ENCODE measurements around the gene GARIN5A.
A peak's percentile ranks its signal among the peaks of the same experiment; 100 is the strongest.

Gene GARIN5A

GRCh38 chr19:50476224-50476906, at the start of gene GARIN5A, which contains the start of gene EMC10:
TSS of gene GARIN5A (minus strand) at chr19:50476848. CDS start at chr19:50476388, 460 bp downstream.
TSS of gene EMC10 (plus strand) at chr19:50476507. CDS start at chr19:50476545, 38 bp downstream.
- DNase-seq (ENCODE audit: low spot score in 2 of 2): peak; percentile 87 to 96
- no peaks in the 10 kb centered on the region for H3K9me3 Mint-ChIP-seq

GRCh38 chr19:50522881-50523280, 46.2 kb upstream of the GARIN5A start:
- H3K4me3 Mint-ChIP-seq: no peak overlapping the region
- no peaks in the 10 kb centered on the region for H3K36me3 Mint-ChIP-seq
- H3K4me1 Mint-ChIP-seq: no peaks in the 10 kb centered on the region
- ATAC-seq (no peak), DNase-seq (ENCODE audit: low spot score in 2 of 2) (no peak)
- no peak overlapping the region for H3K27ac Mint-ChIP-seq
- no peaks in the 10 kb centered on the region for H3K9me3 Mint-ChIP-seq

More at GRCh38 chr19:50476224-50476906, at the start of gene GARIN5A, which contains the start of gene EMC10:
- H3K36me3 Mint-ChIP-seq: peaks cover 58% of the 10 kb centered on the region
- H3K27ac Mint-ChIP-seq: peak within 1 kb of the TSS; percentile 97
- peak within 1 kb of the TSS; percentile 98 for H3K4me3 Mint-ChIP-seq
- peak; percentile 95 for ATAC-seq
- peaks cover 51% of the 10 kb centered on the region for H3K4me1 Mint-ChIP-seq

DNA sequence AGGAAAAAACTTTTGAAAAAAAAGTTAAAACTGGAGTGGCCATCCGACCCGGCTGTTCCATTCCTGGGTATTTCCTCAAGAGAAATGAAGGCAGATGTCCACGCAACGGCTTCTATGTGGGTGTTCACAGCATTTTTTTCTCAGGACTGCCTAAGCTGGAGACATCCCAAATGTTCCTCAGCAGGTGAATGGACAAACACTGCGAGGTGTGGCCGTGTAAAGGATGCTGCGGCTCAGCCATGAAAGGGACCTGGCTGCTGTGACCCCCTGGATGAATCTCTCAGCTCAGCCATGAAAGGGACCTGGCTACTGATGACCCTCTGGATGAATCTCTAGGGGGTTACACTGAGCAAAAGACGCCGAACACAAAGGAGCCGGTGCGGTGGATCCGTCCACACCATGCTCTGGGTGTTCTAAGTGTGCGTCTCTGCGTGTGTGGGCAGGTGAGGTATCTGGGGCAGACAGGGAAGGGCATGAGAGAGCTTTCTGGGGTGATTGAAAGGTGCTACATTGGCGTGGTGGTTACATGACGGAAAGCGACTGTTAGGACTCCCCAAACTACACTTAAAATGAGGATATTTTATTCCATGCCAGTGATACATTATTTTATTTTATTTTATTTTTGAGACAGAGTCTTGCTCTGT, 44.3 kb upstream of the GARIN5A start:
- no peaks in the 10 kb centered on the region for H3K9me3 Mint-ChIP-seq
- ATAC-seq (no peak), DNase-seq (ENCODE audit: low spot score in 2 of 2) (no peak)
- no peaks in the 10 kb centered on the region for H3K4me1 Mint-ChIP-seq
- no peaks in the 10 kb centered on the region for H3K36me3 Mint-ChIP-seq
- H3K27ac Mint-ChIP-seq: no peak overlapping the region
- H3K4me3 Mint-ChIP-seq: no peak overlapping the region

DNA sequence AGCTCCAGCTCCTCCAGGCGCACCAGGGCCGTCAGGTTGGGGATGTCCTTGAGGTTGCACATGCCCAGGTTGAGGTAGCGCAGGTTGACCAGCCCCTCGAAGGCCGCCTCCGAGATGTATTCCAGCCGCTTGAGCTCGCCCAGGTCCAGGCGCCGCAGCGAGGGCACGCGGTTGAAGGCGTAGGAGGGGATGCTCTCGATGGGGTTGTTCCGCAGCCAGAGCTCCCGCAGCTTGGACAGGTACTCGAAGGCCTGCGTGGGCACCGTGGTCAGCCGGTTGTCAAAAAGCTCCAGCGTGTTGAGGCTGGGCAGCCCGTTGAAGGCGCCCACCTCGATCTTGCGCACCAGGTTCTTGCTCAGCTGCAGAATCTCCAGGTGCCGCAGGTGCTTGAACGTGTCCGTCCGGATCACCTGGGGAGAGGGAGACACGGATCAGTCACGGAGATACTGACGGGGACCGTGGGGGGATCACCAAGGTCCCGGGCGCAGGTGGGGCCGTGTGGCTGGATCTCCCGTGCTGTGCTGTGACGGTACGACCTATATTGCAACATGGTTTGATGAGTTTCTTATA, 42.4 kb upstream of the GARIN5A start:
- H3K36me3 Mint-ChIP-seq: peaks cover 5% of the 10 kb centered on the region
- H3K4me1 Mint-ChIP-seq: no peaks in the 10 kb centered on the region
- H3K27ac Mint-ChIP-seq: no peak overlapping the region
- no peaks in the 10 kb centered on the region for H3K9me3 Mint-ChIP-seq
- no peak for DNase-seq (ENCODE audit: low spot score in 2 of 2)
- ATAC-seq: no peak
- no peak overlapping the region for H3K4me3 Mint-ChIP-seq

DNA sequence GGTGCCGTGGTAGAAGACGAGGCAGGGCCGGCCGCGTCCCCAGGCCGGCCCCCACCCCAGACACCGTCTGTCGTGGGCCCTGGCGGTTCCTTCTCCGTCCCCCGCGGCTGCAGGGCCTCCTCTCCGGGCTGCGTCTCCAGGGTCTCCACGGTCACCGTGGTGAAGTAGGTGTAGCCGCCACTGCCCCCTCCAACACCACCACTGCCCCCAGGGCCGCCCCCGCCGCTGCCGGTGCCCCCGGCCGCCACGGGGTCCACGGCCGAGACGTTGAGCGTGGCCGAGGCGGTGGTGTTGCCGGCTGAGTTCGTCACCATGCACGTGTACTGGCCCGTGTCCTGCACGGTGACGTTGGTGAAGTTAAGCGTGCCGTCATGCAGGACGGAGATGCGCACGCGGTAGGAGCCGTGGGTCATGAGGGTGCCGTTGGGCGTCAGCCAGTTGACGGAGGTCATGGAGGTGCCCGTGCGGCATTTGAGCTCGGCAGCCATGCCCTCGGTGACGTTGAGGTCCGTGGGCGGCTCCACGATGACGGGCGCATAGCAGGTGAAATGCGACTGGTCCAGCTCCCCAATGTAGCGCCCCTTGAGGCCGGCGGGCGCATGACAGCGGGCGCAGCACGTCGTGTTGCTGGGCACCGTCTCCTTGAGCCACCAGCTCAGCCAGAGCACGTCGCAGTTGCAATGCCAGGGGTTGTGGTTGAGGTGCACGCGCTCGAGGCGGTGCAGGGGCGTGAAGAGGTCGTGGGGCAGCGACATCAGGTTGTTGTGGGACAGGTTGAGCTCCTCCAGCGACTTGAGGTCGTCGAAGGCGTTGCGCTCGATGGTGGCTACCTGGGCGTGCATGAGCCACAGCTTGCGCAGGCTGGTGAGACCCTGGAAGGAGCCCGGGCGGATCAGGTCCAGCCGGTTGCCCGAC, 41.7 kb upstream of the GARIN5A start:
- no peak overlapping the region for H3K4me3 Mint-ChIP-seq
- no peak for DNase-seq (ENCODE audit: low spot score in 2 of 2)
- ATAC-seq: no peak

GRCh38 chr19:50517704-50518075, 41.0 kb upstream of the GARIN5A start:
- peaks cover 14% of the 10 kb centered on the region for H3K36me3 Mint-ChIP-seq
- DNase-seq (ENCODE audit: low spot score in 2 of 2) (no peak), ATAC-seq (no peak)
- no peak overlapping the region for H3K4me3 Mint-ChIP-seq
- H3K27ac Mint-ChIP-seq: no peak overlapping the region
- H3K9me3 Mint-ChIP-seq: no peaks in the 10 kb centered on the region
- H3K4me1 Mint-ChIP-seq: peaks cover 5% of the 10 kb centered on the region

More for the DNA sequence above, 41.7 kb upstream of the GARIN5A start:
- H3K9me3 Mint-ChIP-seq: no peaks in the 10 kb centered on the region
- no peak overlapping the region for H3K27ac Mint-ChIP-seq
- H3K4me1 Mint-ChIP-seq: peaks cover under 1% of the 10 kb centered on the region
- H3K36me3 Mint-ChIP-seq: peaks cover 8% of the 10 kb centered on the region

- H3K4me1 Mint-ChIP-seq: peaks cover 5% of the 10 kb centered on the region
- no peak overlapping the region for H3K27ac Mint-ChIP-seq
- no peak overlapping the region for H3K4me3 Mint-ChIP-seq
- no peaks in the 10 kb centered on the region for H3K9me3 Mint-ChIP-seq
- ATAC-seq (no peak), DNase-seq (ENCODE audit: low spot score in 2 of 2) (no peak)
- peaks cover 15% of the 10 kb centered on the region for H3K36me3 Mint-ChIP-seq
Measured at GRCh38 chr19:50516964-50517703, 40.5 kb upstream of the GARIN5A start.

DNA sequence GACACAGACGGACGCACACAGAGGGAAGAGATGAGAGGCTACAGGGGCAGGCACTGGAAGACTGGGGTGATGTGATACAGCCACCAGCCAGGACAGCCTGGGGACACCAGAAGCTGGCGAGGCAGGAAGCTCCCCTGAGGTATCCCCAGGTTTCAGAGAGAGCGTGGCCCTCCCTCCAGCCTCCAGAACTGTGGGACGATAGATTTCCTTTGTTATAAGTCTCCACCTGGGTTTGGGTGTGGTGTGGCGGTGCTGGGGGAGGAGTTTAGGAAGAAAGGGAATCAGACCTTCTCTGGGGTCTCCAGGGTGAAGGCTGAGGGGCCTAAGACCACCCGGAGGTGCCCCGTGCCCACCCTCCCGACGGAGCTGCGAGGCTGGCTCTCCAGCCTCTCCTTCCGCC, 39.8 kb upstream of the GARIN5A start:
- DNase-seq (ENCODE audit: low spot score in 2 of 2) (no peak), ATAC-seq (no peak)
- no peak overlapping the region for H3K27ac Mint-ChIP-seq
- H3K4me1 Mint-ChIP-seq: peaks cover 11% of the 10 kb centered on the region
- H3K4me3 Mint-ChIP-seq: no peak overlapping the region
- H3K9me3 Mint-ChIP-seq: no peaks in the 10 kb centered on the region
- peaks cover 20% of the 10 kb centered on the region for H3K36me3 Mint-ChIP-seq

GRCh38 chr19:50515168-50515561, 38.5 kb upstream of the GARIN5A start:
- H3K27ac Mint-ChIP-seq: no peak overlapping the region
- H3K4me1 Mint-ChIP-seq: peaks cover 23% of the 10 kb centered on the region
- ATAC-seq (no peak), DNase-seq (ENCODE audit: low spot score in 2 of 2) (no peak)
- no peaks in the 10 kb centered on the region for H3K9me3 Mint-ChIP-seq
- H3K36me3 Mint-ChIP-seq: peaks cover 32% of the 10 kb centered on the region
- H3K4me3 Mint-ChIP-seq: no peak overlapping the region

DNA sequence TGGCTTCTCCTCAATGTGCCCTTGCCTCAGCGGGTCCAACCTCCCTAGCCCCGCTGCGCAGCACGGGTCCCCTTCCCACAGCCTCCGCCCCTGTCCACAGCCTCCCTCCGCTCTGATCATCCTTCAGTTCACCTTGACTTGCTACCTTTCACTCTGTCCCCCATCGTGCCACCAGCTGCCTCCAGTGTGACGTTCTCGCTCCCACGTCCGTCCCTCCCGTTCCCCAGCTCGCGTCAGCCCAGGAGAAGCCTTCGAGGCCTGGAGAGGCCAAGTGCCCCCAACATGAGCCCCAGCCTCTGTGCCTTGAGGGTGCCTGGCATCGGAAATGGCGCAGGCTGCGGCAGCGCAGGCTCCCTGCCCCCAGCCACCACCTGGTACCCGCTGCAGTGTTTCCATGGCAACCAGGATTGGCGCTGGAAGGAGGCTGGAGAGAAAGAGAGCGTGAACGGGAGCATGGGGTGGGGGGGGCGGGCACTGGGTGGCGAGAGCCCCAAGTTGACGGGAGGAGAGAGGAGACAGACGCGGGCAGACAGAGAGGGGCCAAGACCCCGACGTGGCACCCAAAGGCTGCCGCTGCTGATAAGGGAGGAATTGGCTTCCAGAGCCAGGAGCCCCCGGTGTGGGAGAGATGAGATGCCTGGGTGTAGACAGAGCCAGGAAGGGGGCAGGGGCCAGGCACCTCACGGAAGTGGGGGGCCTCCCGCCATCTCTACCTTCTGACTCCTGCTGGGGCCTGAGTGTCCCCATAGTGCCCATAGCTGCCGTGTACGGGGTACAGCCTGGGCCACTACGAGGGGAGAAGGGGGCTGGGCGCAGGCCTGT, 37.9 kb upstream of the GARIN5A start:
- Mint-ChIP-seq H3K4me1 (peaks cover 23% of the 10 kb centered on the region), H3K9me3 (no peaks in the 10 kb centered on the region), H3K27ac (peak overlapping the region; percentile 43), H3K36me3 (peaks cover 32% of the 10 kb centered on the region), H3K4me3 (no peak overlapping the region)
- DNase-seq (ENCODE audit: low spot score in 2 of 2) (no peak), ATAC-seq (no peak)

- Mint-ChIP-seq H3K4me1 (peaks cover 30% of the 10 kb centered on the region), H3K9me3 (no peaks in the 10 kb centered on the region), H3K36me3 (peaks cover 39% of the 10 kb centered on the region), H3K4me3 (no peak within 1 kb of the TSS), H3K27ac (peak within 1 kb of the TSS; percentile 45)
- ATAC-seq (no peak), DNase-seq (ENCODE audit: low spot score in 2 of 2) (no peak)
Measured at GRCh38 chr19:50513746-50514345, 37.2 kb upstream of the GARIN5A start, which contains the start of gene ASPDH. TSS of gene ASPDH (minus strand) at chr19:50513913. CDS start at chr19:50513823, 90 bp downstream.

- Mint-ChIP-seq H3K4me3 (no peak overlapping the region), H3K9me3 (no peaks in the 10 kb centered on the region), H3K27ac (peak overlapping the region; percentile 45), H3K4me1 (peaks cover 37% of the 10 kb centered on the region), H3K36me3 (peaks cover 46% of the 10 kb centered on the region)
- ATAC-seq: no peak
- no peak for DNase-seq (ENCODE audit: low spot score in 2 of 2)
Measured at GRCh38 chr19:50512999-50513745, 36.5 kb upstream of the GARIN5A start.

Measured in stimulated activated effector memory CD8-positive, alpha-beta T cell treated with anti-CD3 and anti-CD28 coated beads, Interleukin-12 subunit alpha, Interleukin-12 subunit beta, amount 100 ng/mL, for 72 hours (primary cell).